Spleen (tissue), 11 donors: ENCODE data around the gene ROBO1. TPM values are rescaled to one million over a fixed set of nuclear protein-coding genes. Genes with fewer than 3 reads are reported as not detected.

Experiments
- DNase-seq: peaks from one replicate; pipeline ENCODE4 v3.0.0-alpha.2; 2020
- H3K27ac ChIP-seq, 8 donors: fragments of 200-600 bp; sonication (generic) in 7 of 8; 1 replicate in 4 of 8; 2 replicates in 4 of 8; pipeline versions ENCODE4 v1.5.0 to v1.8.0; 2016 to 2021; ENCODE audit warnings: inconsistent platforms in 4 of 8, mild to moderate bottlenecking in 4 of 8, moderate library complexity in 1 of 8
- H3K27me3 ChIP-seq, 7 donors: fragments of 200-600 bp; sonication (generic) in 6 of 7; replicated peaks in 1 of 7; 1 replicate in 4 of 7; 2 replicates in 3 of 7; pipeline versions ENCODE4 v1.5.0 to v1.8.0; 2016 to 2021; ENCODE audit warnings: inconsistent platforms in 3 of 7, mild to moderate bottlenecking in 1 of 7
- H3K36me3 ChIP-seq, 6 donors: fragments of 200-600 bp; sonication (generic) in 5 of 6; 1 replicate in 4 of 6; 2 replicates in 2 of 6; pipeline versions ENCODE4 v1.5.0 to v1.8.0; 2016 to 2021; ENCODE audit warnings: inconsistent platforms in 2 of 6
- H3K4me1 ChIP-seq, 6 donors: fragments of 200-600 bp; sonication (generic) in 5 of 6; 1 replicate in 3 of 6; 2 replicates in 3 of 6; pipeline versions ENCODE4 v1.5.0 to v1.8.0; 2016 to 2021; ENCODE audit warnings: inconsistent platforms in 3 of 6
- H3K4me3 ChIP-seq, 8 donors: fragments of 200-600 bp; sonication (generic) in 7 of 8; 1 replicate in 4 of 8; 2 replicates in 4 of 8; pipeline versions ENCODE4 v1.5.0 to v1.8.0; 2016 to 2021; ENCODE audit warnings: inconsistent platforms in 4 of 8, mild to moderate bottlenecking in 4 of 8, moderate library complexity in 2 of 8
- H3K9me3 ChIP-seq, 8 donors: fragments of 200-600 bp; sonication (generic) in 7 of 8; 1 replicate in 4 of 8; 2 replicates in 4 of 8; pipeline versions ENCODE4 v1.5.0 to v1.8.0; 2016 to 2021; ENCODE audit warnings: inconsistent platforms in 4 of 8
- POLR2A ChIP-seq, 3 donors: fragments of 450-650 bp; IDR thresholded peaks; one replicate each; pipeline ENCODE4 v1.5.1; 2017; ENCODE audit warnings: antibody characterized with exemption in 3 of 3, mild to moderate bottlenecking in 1 of 3
- POLR2AphosphoS5 ChIP-seq, 3 donors: sonication (generic); formaldehyde crosslinking; IDR thresholded peaks; one replicate each; pipeline ENCODE4 v1.5.1; 2017; ENCODE audit warnings: antibody characterized with exemption in 3 of 3
- WGBS, 5 donors: extraction: QIAGEN DNeasy Blood & Tissue Kit in 3 of 5; methylation state at CpG; one replicate each; pipeline versions ENCODE4 v1.1.5 to v1.1.7; 2013 to 2018; 5-methylcytosine and 5-hydroxymethylcytosine counted together
- intact Hi-C: fragments of 100-400 bp; cut with DNase I; formaldehyde crosslinking; loops from one replicate; pipeline ENCODE4 v1.15.0; 2023; ENCODE audit warnings: low total_unique reads
- polyA plus RNA-seq, 3 donors: library from polyadenylated mRNA; stranded (reverse); fragments of 200-250 nt; gene quantifications; one replicate each; pipeline ENCODE4 v1.2.1, GENCODE V29; 2013
- total RNA-seq, 7 donors: library from RNA; depleted of rRNA in 3 of 7; stranded (reverse); fragments of >200 nt in 3 of 7; fragmentation: NEBNext Ultra II Directional in 4 of 7; extraction: Animal tissue kit (Norgen Biotek cat#: 25700) in 4 of 7; gene quantifications; one replicate each; pipeline versions ENCODE4 v1.1.0 to v1.2.1, GENCODE V29; 2016 to 2021
- TF ChIP-seq, protein P1 (sequence below), 11 experiments: fragments of 200-600 bp in 7 of 11; fragments of 450-650 bp in 4 of 11; sonication (generic) in 4 of 11; IDR thresholded peaks in 8 of 11; conservative IDR thresholded peaks in 3 of 11; 1 replicate in 7 of 11; 2 replicates in 4 of 11; pipeline versions ENCODE4 v1.4.0 to v1.8.0; 2016 to 2021; ENCODE audit warnings: antibody characterized with exemption in 11 of 11, inconsistent platforms in 4 of 11, mild to moderate bottlenecking in 1 of 11
- donor health status: healthy with polysubstance abuse.
- donor health status: DM: no; HTN: no; CAD: no; lungs with moderate emphysema.
- donor health status: DM: no; HTN: no; CAD: no.
- donor health status: Bipolar disorder and iron deficiency.
- donor health status: healthy.
- donor health status: DM: no; HTN: no; CAD: no.
- donor health status: DM: yes; HTN: yes; CAD: no.

Gene ROBO1
- total and polyA plus RNA-seq, 10 donors, result 3.4 to 37.3 (median 26.0) TPM

DNA sequence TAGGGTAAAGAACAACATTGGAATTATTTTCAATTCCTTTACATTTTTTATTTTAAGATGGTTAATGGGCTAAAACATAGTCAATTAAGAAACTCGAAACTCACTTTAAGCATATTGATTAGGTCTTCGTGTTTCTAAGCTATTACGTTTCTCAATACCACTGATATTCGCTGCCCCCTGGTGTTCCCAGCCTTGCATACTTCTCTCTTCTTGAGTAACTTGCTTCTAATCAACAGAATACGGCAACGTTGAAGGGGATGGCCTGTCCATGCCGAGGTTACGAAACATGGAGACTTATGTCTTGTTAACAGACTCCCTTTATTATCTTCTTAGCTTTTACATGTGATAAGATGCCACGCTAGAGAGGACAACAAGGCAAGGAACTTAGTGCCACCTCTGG, 43.6 kb downstream of the ROBO1 start:
- Histone ChIP-seq H3K27me3 (no peaks in the 10 kb centered on the region), H3K9me3 (no peaks in the 10 kb centered on the region), H3K36me3 (no peaks in the 10 kb centered on the region), H3K27ac (no peak overlapping the region), H3K4me3 (no peak overlapping the region), H3K4me1 (no peaks in the 10 kb centered on the region)
- TF ChIP-seq POLR2A (IDR thresholded peaks at IDR 0.05) (no peak), POLR2AphosphoS5 (IDR thresholded peaks at IDR 0.05) (no peak)
- TF ChIP-seq, protein P1, sequence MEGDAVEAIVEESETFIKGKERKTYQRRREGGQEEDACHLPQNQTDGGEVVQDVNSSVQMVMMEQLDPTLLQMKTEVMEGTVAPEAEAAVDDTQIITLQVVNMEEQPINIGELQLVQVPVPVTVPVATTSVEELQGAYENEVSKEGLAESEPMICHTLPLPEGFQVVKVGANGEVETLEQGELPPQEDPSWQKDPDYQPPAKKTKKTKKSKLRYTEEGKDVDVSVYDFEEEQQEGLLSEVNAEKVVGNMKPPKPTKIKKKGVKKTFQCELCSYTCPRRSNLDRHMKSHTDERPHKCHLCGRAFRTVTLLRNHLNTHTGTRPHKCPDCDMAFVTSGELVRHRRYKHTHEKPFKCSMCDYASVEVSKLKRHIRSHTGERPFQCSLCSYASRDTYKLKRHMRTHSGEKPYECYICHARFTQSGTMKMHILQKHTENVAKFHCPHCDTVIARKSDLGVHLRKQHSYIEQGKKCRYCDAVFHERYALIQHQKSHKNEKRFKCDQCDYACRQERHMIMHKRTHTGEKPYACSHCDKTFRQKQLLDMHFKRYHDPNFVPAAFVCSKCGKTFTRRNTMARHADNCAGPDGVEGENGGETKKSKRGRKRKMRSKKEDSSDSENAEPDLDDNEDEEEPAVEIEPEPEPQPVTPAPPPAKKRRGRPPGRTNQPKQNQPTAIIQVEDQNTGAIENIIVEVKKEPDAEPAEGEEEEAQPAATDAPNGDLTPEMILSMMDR (IDR thresholded peaks at IDR 0.05 in 8 of 11, conservative IDR thresholded peaks at IDR 0.05 in 3 of 11), result no peak
- intact Hi-C loops, result loop anchor here (10.0 kb wide), 1 partner anchor 199 kb away; no protein-coding TSS in a partner anchor
- 71 to 82% (median 73%) methylated on average over 9 of the region's 9 CpGs for WGBS, 5 donors
- no peak for DNase-seq

DNA sequence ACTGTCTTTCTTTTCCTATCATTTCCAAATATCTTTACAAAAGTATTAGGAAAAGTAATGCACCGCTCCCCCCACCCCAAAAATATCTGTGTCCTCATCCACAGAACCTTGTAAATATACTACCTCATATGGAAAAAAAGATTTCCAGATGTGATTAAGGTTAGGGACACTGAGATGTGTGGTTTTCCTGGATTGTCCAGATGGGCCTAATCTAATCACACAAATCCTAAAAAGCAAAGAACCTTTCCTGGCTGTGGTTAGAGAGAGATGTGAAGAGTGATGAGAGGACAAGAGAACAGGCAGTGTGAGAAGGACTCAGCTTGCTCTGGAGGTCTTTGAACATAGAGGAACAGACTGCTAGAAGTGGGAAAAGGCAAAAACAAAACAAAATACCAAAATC, 77.7 kb downstream of the ROBO1 start:
- no peak overlapping the region for H3K4me3 ChIP-seq
- intact Hi-C loops, result no loop called here
- H3K4me1 ChIP-seq, result no peaks in the 10 kb centered on the region
- H3K27me3 ChIP-seq, result no peaks in the 10 kb centered on the region
- no peaks in the 10 kb centered on the region for H3K36me3 ChIP-seq
- H3K27ac ChIP-seq, result no peak overlapping the region
- peaks cover 0 to 11% (median 2%) of the 10 kb centered on the region in 8 donors for H3K9me3 ChIP-seq
- WGBS, 5 donors, result 45 to 89% (median 82%) methylated on average over 1 of the region's 1 CpG
- no peak for DNase-seq
- TF ChIP-seq, protein P1 (IDR thresholded peaks at IDR 0.05 in 8 of 11, conservative IDR thresholded peaks at IDR 0.05 in 3 of 11), result no peak
- TF ChIP-seq POLR2A (IDR thresholded peaks at IDR 0.05), result no peak
- no peak for TF ChIP-seq POLR2AphosphoS5 (IDR thresholded peaks at IDR 0.05)

DNA sequence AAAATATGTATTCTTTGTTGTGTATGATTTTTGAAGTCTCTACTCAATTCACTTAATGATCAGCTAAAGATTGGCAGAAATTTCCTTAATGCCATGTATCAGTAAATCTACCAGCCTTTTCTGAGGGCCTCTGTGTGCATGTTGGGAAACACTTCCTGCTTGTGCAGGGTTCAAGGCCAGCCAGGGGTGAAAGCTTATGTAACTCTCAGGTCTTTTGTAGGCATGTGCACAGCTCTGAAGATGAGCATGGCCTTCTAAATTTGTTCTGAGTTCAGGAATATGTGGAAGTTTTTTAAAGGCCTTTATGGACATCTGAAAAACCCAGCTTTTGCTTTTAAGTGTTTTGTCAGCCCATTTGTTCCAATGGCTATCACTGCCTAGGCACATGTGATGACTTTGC, 82.7 kb downstream of the ROBO1 start:
- no peaks in the 10 kb centered on the region for H3K27me3 ChIP-seq
- H3K27ac ChIP-seq, result no peak overlapping the region
- H3K9me3 ChIP-seq, result peaks cover 0 to 22% (median 6%) of the 10 kb centered on the region in 8 donors
- TF ChIP-seq POLR2A (IDR thresholded peaks at IDR 0.05), result no peak
- TF ChIP-seq, protein P1 (IDR thresholded peaks at IDR 0.05 in 8 of 11, conservative IDR thresholded peaks at IDR 0.05 in 3 of 11), result no peak
- TF ChIP-seq POLR2AphosphoS5 (IDR thresholded peaks at IDR 0.05), result no peak
- no peaks in the 10 kb centered on the region for H3K4me1 ChIP-seq
- no peaks in the 10 kb centered on the region for H3K36me3 ChIP-seq
- intact Hi-C loops, result no loop called here
- no peak for DNase-seq
- no peak overlapping the region for H3K4me3 ChIP-seq

DNA sequence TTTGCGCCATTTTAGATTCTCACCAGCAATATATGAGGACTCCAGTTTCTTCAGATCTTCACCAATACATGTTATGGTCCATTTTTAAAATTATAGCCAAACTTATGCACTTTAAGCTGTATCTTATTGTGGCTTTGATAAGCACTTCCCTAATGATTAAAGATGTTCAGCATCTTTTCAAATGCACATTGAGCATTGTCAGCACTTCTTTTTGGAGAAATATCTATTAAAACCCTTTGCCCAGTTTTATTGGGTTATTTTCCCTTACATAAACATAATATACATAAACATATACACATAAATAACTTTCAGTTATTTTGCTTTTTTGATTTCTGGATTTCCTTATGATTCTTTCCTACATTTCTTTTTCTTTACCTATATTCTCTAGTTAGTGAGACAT, 83.8 kb downstream of the ROBO1 start:
- DNase-seq, result no peak
- Histone ChIP-seq H3K27me3 (no peaks in the 10 kb centered on the region), H3K27ac (no peak overlapping the region), H3K9me3 (peaks cover 0 to 22% (median 6%) of the 10 kb centered on the region in 8 donors), H3K36me3 (no peaks in the 10 kb centered on the region), H3K4me3 (no peak overlapping the region), H3K4me1 (no peaks in the 10 kb centered on the region)
- TF ChIP-seq POLR2A (IDR thresholded peaks at IDR 0.05) (no peak), POLR2AphosphoS5 (IDR thresholded peaks at IDR 0.05) (no peak)
- TF ChIP-seq, protein P1 (IDR thresholded peaks at IDR 0.05 in 8 of 11, conservative IDR thresholded peaks at IDR 0.05 in 3 of 11), result no peak
- intact Hi-C loops, result no loop called here
- 81 to 100% (median 97%) methylated on average over 1 of the region's 1 CpG for WGBS, 5 donors
